ENCODE data around the gene CAV1. TPM values are rescaled to one million over a fixed set of nuclear protein-coding genes. Genes with fewer than 3 reads are reported as not detected.

The CAV1 gene
- total and polyA plus RNA-seq, 12 donors, result 93.0 to 364 (median 274) TPM

DNA sequence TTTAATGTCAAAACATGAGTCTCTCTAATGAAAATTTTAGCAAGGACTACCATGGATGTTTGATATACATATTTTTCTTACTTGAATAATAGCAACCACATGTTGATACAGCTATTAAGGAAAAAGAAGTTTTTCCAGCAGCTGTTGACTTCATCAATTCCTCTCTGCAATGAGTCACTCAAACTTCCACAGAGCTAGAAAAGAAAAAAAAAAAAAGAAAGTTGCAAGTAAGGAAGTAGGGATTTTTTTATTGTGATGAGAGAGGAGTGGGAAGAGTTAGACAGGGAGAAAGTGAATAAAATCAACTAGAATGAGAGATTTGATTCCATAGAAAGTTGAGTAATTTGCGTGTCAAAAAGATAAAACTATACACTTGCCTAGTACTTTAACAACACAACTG is 46.2 kb downstream of the CAV1 start:
- Histone ChIP-seq H3K4me1 (peaks cover 0 to 62% (median 30%) of the 10 kb centered on the region in 9 donors), H3K4me3 (no peak overlapping the region), H3K9me3 (no peaks in the 10 kb centered on the region), H3K36me3 (no peaks in the 10 kb centered on the region), H3K27ac (peak overlapping the region in 4 of 10 donors; percentile 13 to 52 (median 33)), H3K27me3 (no peaks in the 10 kb centered on the region)
- DNase-seq, result no peak
- 60 to 73% methylated on average over 1 of the region's 1 CpG for WGBS, 2 donors
- peak in 4 of 8 donors; percentile 27 to 64 (median 37) for ATAC-seq
- intact Hi-C loops (cut with DNase I), result no loop called here
- TF ChIP-seq, protein P1, sequence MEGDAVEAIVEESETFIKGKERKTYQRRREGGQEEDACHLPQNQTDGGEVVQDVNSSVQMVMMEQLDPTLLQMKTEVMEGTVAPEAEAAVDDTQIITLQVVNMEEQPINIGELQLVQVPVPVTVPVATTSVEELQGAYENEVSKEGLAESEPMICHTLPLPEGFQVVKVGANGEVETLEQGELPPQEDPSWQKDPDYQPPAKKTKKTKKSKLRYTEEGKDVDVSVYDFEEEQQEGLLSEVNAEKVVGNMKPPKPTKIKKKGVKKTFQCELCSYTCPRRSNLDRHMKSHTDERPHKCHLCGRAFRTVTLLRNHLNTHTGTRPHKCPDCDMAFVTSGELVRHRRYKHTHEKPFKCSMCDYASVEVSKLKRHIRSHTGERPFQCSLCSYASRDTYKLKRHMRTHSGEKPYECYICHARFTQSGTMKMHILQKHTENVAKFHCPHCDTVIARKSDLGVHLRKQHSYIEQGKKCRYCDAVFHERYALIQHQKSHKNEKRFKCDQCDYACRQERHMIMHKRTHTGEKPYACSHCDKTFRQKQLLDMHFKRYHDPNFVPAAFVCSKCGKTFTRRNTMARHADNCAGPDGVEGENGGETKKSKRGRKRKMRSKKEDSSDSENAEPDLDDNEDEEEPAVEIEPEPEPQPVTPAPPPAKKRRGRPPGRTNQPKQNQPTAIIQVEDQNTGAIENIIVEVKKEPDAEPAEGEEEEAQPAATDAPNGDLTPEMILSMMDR (IDR thresholded peaks at IDR 0.05), result no peak

GRCh38 chr7:116571552-116571951 is 46.7 kb downstream of the CAV1 start:
- intact Hi-C loops (cut with DNase I), result no loop called here
- Histone ChIP-seq H3K4me3 (no peak overlapping the region), H3K27ac (peak overlapping the region in 3 of 10 donors; percentile 13 to 33 (median 16)), H3K9me3 (no peaks in the 10 kb centered on the region), H3K36me3 (no peaks in the 10 kb centered on the region), H3K4me1 (peaks cover 0 to 67% (median 36%) of the 10 kb centered on the region in 9 donors), H3K27me3 (no peaks in the 10 kb centered on the region)
- ATAC-seq, result no peak
- WGBS, 2 donors, result 55 to 61% methylated on average over 2 of the region's 2 CpGs
- TF ChIP-seq, protein P1 (IDR thresholded peaks at IDR 0.05), result no peak
- DNase-seq, result no peak

DNA sequence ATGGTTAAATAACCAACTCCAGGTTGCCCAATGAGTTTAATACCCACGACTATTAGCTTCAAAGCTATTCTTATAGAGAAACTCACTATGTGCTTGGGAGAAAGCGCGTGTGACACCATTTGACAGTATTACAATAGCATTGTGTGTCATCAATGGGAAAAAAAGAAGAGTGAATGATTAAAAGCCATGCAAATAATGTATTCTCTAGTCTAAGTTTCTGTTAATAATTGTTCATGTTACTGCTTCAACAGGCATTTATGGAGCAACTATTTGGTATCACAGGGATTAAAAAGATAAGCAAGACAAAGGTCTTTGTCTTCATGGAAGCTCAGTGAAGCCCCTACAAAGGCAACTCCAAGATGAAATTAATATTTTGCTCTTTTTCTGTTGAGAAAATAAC is 47.2 kb downstream of the CAV1 start:
- H3K27ac ChIP-seq, result no peak overlapping the region
- H3K27me3 ChIP-seq, result no peaks in the 10 kb centered on the region
- no peak for ATAC-seq
- H3K4me3 ChIP-seq, result no peak overlapping the region
- intact Hi-C loops (cut with DNase I), result no loop called here
- TF ChIP-seq, protein P1 (IDR thresholded peaks at IDR 0.05), result no peak
- H3K36me3 ChIP-seq, result no peaks in the 10 kb centered on the region
- DNase-seq, result no peak
- H3K4me1 ChIP-seq, result peaks cover 0 to 72% (median 40%) of the 10 kb centered on the region in 9 donors
- H3K9me3 ChIP-seq, result no peaks in the 10 kb centered on the region
- 93 to 94% methylated on average over 3 of the region's 3 CpGs for WGBS, 2 donors

DNA sequence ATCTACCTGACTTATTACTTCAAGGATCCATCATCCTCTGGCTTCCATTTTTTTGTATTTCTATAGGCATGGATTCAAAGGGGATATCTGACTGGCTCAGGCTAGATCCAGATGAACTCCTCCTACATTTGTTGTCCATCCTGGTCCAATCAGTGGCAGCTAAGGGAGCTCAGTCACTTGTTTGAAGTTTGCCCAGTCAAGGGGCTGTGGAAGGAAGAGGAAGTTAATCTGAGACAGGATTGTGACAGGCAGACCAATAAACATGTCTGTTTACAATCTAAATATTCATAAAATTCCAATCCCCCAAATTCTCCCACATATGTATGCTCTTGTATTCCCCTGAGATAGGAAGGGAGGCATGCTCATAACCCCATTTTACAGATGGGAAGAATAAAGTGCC is 48.7 kb downstream of the CAV1 start:
- TF ChIP-seq, protein P1 (IDR thresholded peaks at IDR 0.05), result no peak
- Histone ChIP-seq H3K27ac (peak overlapping the region in 8 of 10 donors; percentile 46 to 74 (median 56)), H3K36me3 (no peaks in the 10 kb centered on the region), H3K4me3 (no peak overlapping the region), H3K9me3 (peaks cover 0 to 2% (median 0%) of the 10 kb centered on the region in 11 donors), H3K4me1 (peaks cover 0 to 82% (median 48%) of the 10 kb centered on the region in 9 donors), H3K27me3 (no peaks in the 10 kb centered on the region)
- intact Hi-C loops (cut with DNase I), result no loop called here
- no peak for DNase-seq
- ATAC-seq, result no peak
